Spleen (tissue), 11 donors: ENCODE results near the gene MYLK. TPM values are rescaled to one million over a fixed set of nuclear protein-coding genes. Genes with fewer than 3 reads are reported as not detected.

Experiments
- DNase-seq: peaks from one replicate; pipeline ENCODE4 v3.0.0-alpha.2; 2020
- H3K27ac ChIP-seq, 8 donors: fragments of 200-600 bp; sonication (generic) in 7 of 8; 1 replicate in 4 of 8; 2 replicates in 4 of 8; pipeline versions ENCODE4 v1.5.0 to v1.8.0; 2016 to 2021; ENCODE audit warnings: inconsistent platforms in 4 of 8, mild to moderate bottlenecking in 4 of 8, moderate library complexity in 1 of 8
- H3K27me3 ChIP-seq, 7 donors: fragments of 200-600 bp; sonication (generic) in 6 of 7; replicated peaks in 1 of 7; 1 replicate in 4 of 7; 2 replicates in 3 of 7; pipeline versions ENCODE4 v1.5.0 to v1.8.0; 2016 to 2021; ENCODE audit warnings: inconsistent platforms in 3 of 7, mild to moderate bottlenecking in 1 of 7
- H3K36me3 ChIP-seq, 6 donors: fragments of 200-600 bp; sonication (generic) in 5 of 6; 1 replicate in 4 of 6; 2 replicates in 2 of 6; pipeline versions ENCODE4 v1.5.0 to v1.8.0; 2016 to 2021; ENCODE audit warnings: inconsistent platforms in 2 of 6
- H3K4me1 ChIP-seq, 6 donors: fragments of 200-600 bp; sonication (generic) in 5 of 6; 1 replicate in 3 of 6; 2 replicates in 3 of 6; pipeline versions ENCODE4 v1.5.0 to v1.8.0; 2016 to 2021; ENCODE audit warnings: inconsistent platforms in 3 of 6
- H3K4me3 ChIP-seq, 8 donors: fragments of 200-600 bp; sonication (generic) in 7 of 8; 1 replicate in 4 of 8; 2 replicates in 4 of 8; pipeline versions ENCODE4 v1.5.0 to v1.8.0; 2016 to 2021; ENCODE audit warnings: inconsistent platforms in 4 of 8, mild to moderate bottlenecking in 4 of 8, moderate library complexity in 2 of 8
- H3K9me3 ChIP-seq, 8 donors: fragments of 200-600 bp; sonication (generic) in 7 of 8; 1 replicate in 4 of 8; 2 replicates in 4 of 8; pipeline versions ENCODE4 v1.5.0 to v1.8.0; 2016 to 2021; ENCODE audit warnings: inconsistent platforms in 4 of 8
- CTCF ChIP-seq, 11 experiments: fragments of 200-600 bp in 7 of 11; fragments of 450-650 bp in 4 of 11; sonication (generic) in 4 of 11; IDR thresholded peaks in 8 of 11; conservative IDR thresholded peaks in 3 of 11; 1 replicate in 7 of 11; 2 replicates in 4 of 11; pipeline versions ENCODE4 v1.4.0 to v1.8.0; 2016 to 2021; ENCODE audit warnings: antibody characterized with exemption in 11 of 11, inconsistent platforms in 4 of 11, mild to moderate bottlenecking in 1 of 11
- POLR2A ChIP-seq, 3 donors: fragments of 450-650 bp; IDR thresholded peaks; one replicate each; pipeline ENCODE4 v1.5.1; 2017; ENCODE audit warnings: antibody characterized with exemption in 3 of 3, mild to moderate bottlenecking in 1 of 3
- POLR2AphosphoS5 ChIP-seq, 3 donors: sonication (generic); formaldehyde crosslinking; IDR thresholded peaks; one replicate each; pipeline ENCODE4 v1.5.1; 2017; ENCODE audit warnings: antibody characterized with exemption in 3 of 3
- WGBS, 5 donors: extraction: QIAGEN DNeasy Blood & Tissue Kit in 3 of 5; methylation state at CpG; one replicate each; pipeline versions ENCODE4 v1.1.5 to v1.1.7; 2013 to 2018; 5-methylcytosine and 5-hydroxymethylcytosine counted together
- intact Hi-C: fragments of 100-400 bp; cut with DNase I; formaldehyde crosslinking; loops from one replicate; pipeline ENCODE4 v1.15.0; 2023; ENCODE audit warnings: low total_unique reads
- polyA plus RNA-seq, 3 donors: library from polyadenylated mRNA; stranded (reverse); fragments of 200-250 nt; gene quantifications; one replicate each; pipeline ENCODE4 v1.2.1, GENCODE V29; 2013
- total RNA-seq, 7 donors: library from RNA; depleted of rRNA in 3 of 7; stranded (reverse); fragments of >200 nt in 3 of 7; fragmentation: NEBNext Ultra II Directional in 4 of 7; extraction: Animal tissue kit (Norgen Biotek cat#: 25700) in 4 of 7; gene quantifications; one replicate each; pipeline versions ENCODE4 v1.1.0 to v1.2.1, GENCODE V29; 2016 to 2021
- donor health status: healthy with polysubstance abuse.
- donor health status: DM: no; HTN: no; CAD: no; lungs with moderate emphysema.
- donor health status: DM: no; HTN: no; CAD: no.
- donor health status: Bipolar disorder and iron deficiency.
- donor health status: healthy.
- donor health status: DM: no; HTN: no; CAD: no.
- donor health status: DM: yes; HTN: yes; CAD: no.

Gene MYLK
- total and polyA plus RNA-seq, 10 donors: 11.1 to 343 (median 154) TPM

- no peak for DNase-seq
- H3K4me3 ChIP-seq: no peak overlapping the region
- no peaks in the 10 kb centered on the region for H3K4me1 ChIP-seq
- peaks cover 0 to 4% (median 0%) of the 10 kb centered on the region in 7 donors for H3K27me3 ChIP-seq
- intact Hi-C loops: no loop called here
- TF ChIP-seq POLR2A (IDR thresholded peaks at IDR 0.05) (no peak), POLR2AphosphoS5 (IDR thresholded peaks at IDR 0.05) (no peak), CTCF (IDR thresholded peaks at IDR 0.05 in 8 of 11, conservative IDR thresholded peaks at IDR 0.05 in 3 of 11) (no peak)
- H3K9me3 ChIP-seq: no peaks in the 10 kb centered on the region
- H3K27ac ChIP-seq: no peak overlapping the region
- no peaks in the 10 kb centered on the region for H3K36me3 ChIP-seq
- WGBS, 5 donors: 78 to 95% (median 85%) methylated on average over 1 to 3 of the region's 3 CpGs
Measured at GRCh38 chr3:123791073-123791370, 93.1 kb downstream of the MYLK start.

- no peak overlapping the region for H3K27ac ChIP-seq
- peaks cover 0 to 4% (median 0%) of the 10 kb centered on the region in 7 donors for H3K27me3 ChIP-seq
- no peaks in the 10 kb centered on the region for H3K4me1 ChIP-seq
- H3K36me3 ChIP-seq: no peaks in the 10 kb centered on the region
- H3K4me3 ChIP-seq: no peak overlapping the region
- H3K9me3 ChIP-seq: no peaks in the 10 kb centered on the region
- TF ChIP-seq POLR2AphosphoS5 (IDR thresholded peaks at IDR 0.05) (no peak), POLR2A (IDR thresholded peaks at IDR 0.05) (no peak), CTCF (IDR thresholded peaks at IDR 0.05 in 8 of 11, conservative IDR thresholded peaks at IDR 0.05 in 3 of 11) (no peak)
- no peak for DNase-seq
- 84 to 91% (median 90%) methylated on average over 9 of the region's 9 CpGs for WGBS, 5 donors
- intact Hi-C loops: no loop called here
Measured at GRCh38 chr3:123790254-123791072, 93.7 kb downstream of the MYLK start.

- intact Hi-C loops: no loop called here
- TF ChIP-seq CTCF (IDR thresholded peaks at IDR 0.05 in 8 of 11, conservative IDR thresholded peaks at IDR 0.05 in 3 of 11) (no peak), POLR2AphosphoS5 (IDR thresholded peaks at IDR 0.05) (no peak), POLR2A (IDR thresholded peaks at IDR 0.05) (no peak)
- peaks cover 0 to 4% (median 0%) of the 10 kb centered on the region in 7 donors for H3K27me3 ChIP-seq
- no peak for DNase-seq
- H3K4me3 ChIP-seq: no peak overlapping the region
- WGBS, 5 donors: 82 to 95% (median 92%) methylated on average over 5 of the region's 5 CpGs
- H3K4me1 ChIP-seq: no peaks in the 10 kb centered on the region
- H3K27ac ChIP-seq: no peak overlapping the region
- H3K36me3 ChIP-seq: no peaks in the 10 kb centered on the region
- no peaks in the 10 kb centered on the region for H3K9me3 ChIP-seq
Measured at GRCh38 chr3:123789760-123790159, 94.4 kb downstream of the MYLK start.

- no peaks in the 10 kb centered on the region for H3K9me3 ChIP-seq
- TF ChIP-seq POLR2AphosphoS5 (IDR thresholded peaks at IDR 0.05) (no peak), POLR2A (IDR thresholded peaks at IDR 0.05) (no peak), CTCF (IDR thresholded peaks at IDR 0.05 in 8 of 11, conservative IDR thresholded peaks at IDR 0.05 in 3 of 11) (no peak)
- H3K36me3 ChIP-seq: no peaks in the 10 kb centered on the region
- H3K4me1 ChIP-seq: no peaks in the 10 kb centered on the region
- peaks cover 0 to 4% (median 0%) of the 10 kb centered on the region in 7 donors for H3K27me3 ChIP-seq
- no peak overlapping the region for H3K4me3 ChIP-seq
- intact Hi-C loops: no loop called here
- 91 to 94% (median 93%) methylated on average over 7 to 9 of the region's 9 CpGs for WGBS, 5 donors
- DNase-seq: no peak
- no peak overlapping the region for H3K27ac ChIP-seq
Measured at GRCh38 chr3:123789160-123789559, 95.0 kb downstream of the MYLK start.
